Stimulated activated CD8-positive, alpha-beta memory T cell treated with anti-CD3 and anti-CD28 coated beads, Interleukin-7, amount 100 ng/mL, for 4 hours (primary cell): ENCODE data around the gene RHBDL3.
"Not testable (repeated sequence)": the region's sequence is repeated elsewhere in the genome, so short reads cannot be mapped to it uniquely, and the experiment has no call there.

ENCODE experiments used
- DNase-seq, 2 donors: peaks; one replicate each; pipeline ENCODE4 v3.0.0-alpha.2; 2020; ENCODE audit warnings: low read depth in 2 of 2

Gene RHBDL3

GRCh38 chr17:32265192-32265923 lies at the start of gene RHBDL3:
Gene RHBDL3 (plus strand): TSS chr17:32265832. CDS start chr17:32266190, 358 bp downstream.
- DNase-seq: peak in 1 of 2 donors; percentile 22

- no peak for DNase-seq
Measured at GRCh38 chr17:32222621-32223020, 43.0 kb upstream of the RHBDL3 start.

GRCh38 chr17:32223703-32224102 lies 41.9 kb upstream of the RHBDL3 start:
- no peak for DNase-seq

GRCh38 chr17:32226886-32227285 lies 38.7 kb upstream of the RHBDL3 start:
- DNase-seq: no peak

GRCh38 chr17:32227910-32228309 lies 37.7 kb upstream of the RHBDL3 start:
- no peak for DNase-seq

- DNase-seq: no peak
Measured at GRCh38 chr17:32235588-32235987, 30.0 kb upstream of the RHBDL3 start.

GRCh38 chr17:32239456-32239855 lies 26.2 kb upstream of the RHBDL3 start:
- DNase-seq: no peak

- no peak for DNase-seq
Measured at GRCh38 chr17:32240750-32241149, 24.9 kb upstream of the RHBDL3 start.

- no peak for DNase-seq
Measured at GRCh38 chr17:32241640-32242039, 24.0 kb upstream of the RHBDL3 start.

GRCh38 chr17:32249475-32249874 lies 16.2 kb upstream of the RHBDL3 start:
- no peak for DNase-seq

- peak; percentile 28 to 35 for DNase-seq
Measured at GRCh38 chr17:32253117-32253611, 12.5 kb upstream of the RHBDL3 start.

GRCh38 chr17:32256012-32256700 lies 9.5 kb upstream of the RHBDL3 start:
- DNase-seq: no peak

- no peak for DNase-seq
Measured at GRCh38 chr17:32256701-32257019, 9.0 kb upstream of the RHBDL3 start.

GRCh38 chr17:32258383-32259140 lies 7.1 kb upstream of the RHBDL3 start:
- DNase-seq: no peak

GRCh38 chr17:32259586-32259985 lies 6.0 kb upstream of the RHBDL3 start:
- DNase-seq: no peak

- DNase-seq: no peak
Measured at GRCh38 chr17:32261417-32261736, 4.3 kb upstream of the RHBDL3 start.

GRCh38 chr17:32261936-32262510 lies 3.6 kb upstream of the RHBDL3 start:
- DNase-seq: no peak

- DNase-seq: not testable (repeated sequence)
Measured at GRCh38 chr17:32263515-32263914, 2.1 kb upstream of the RHBDL3 start.

- DNase-seq: no peak
Measured at GRCh38 chr17:32264140-32264799, 1.4 kb upstream of the RHBDL3 start.

- no peak for DNase-seq
Measured at GRCh38 chr17:32264823-32265191, 825 bp upstream of the RHBDL3 start.

- DNase-seq: no peak
Measured at GRCh38 chr17:32266051-32266388, 388 bp downstream of the RHBDL3 start.
